GM21717 (cell line): ENCODE results near the gene IL12A.

ENCODE experiments used
- ATAC-seq: cut with Tn5 transposase; IDR thresholded peaks from one replicate; pipeline ENCODE4 v1.9.1; 2021; ENCODE audit warnings: mild to moderate bottlenecking, moderate library complexity; ENCODE audit not compliant: unreplicated experiment

Gene IL12A

DNA sequence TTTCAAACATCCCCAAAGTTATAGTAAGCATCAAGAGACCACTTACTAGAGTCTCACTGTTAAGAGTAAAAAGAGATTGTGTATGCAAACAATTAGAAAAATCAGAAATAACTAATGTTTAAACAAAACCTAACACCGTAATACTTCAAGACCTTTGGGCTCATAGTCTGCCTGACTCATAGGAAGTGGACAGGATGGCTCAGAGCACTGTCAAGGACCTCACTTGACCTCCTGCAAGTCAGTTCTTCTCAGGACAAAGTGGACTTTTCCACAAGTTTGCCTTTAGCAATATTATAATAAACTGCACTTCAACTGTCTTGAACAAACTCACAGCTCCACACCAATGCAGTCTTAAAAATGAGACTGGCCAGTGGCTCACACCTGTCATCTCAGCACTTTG lies 34.8 kb downstream of the IL12A start:
- no peak for ATAC-seq

DNA sequence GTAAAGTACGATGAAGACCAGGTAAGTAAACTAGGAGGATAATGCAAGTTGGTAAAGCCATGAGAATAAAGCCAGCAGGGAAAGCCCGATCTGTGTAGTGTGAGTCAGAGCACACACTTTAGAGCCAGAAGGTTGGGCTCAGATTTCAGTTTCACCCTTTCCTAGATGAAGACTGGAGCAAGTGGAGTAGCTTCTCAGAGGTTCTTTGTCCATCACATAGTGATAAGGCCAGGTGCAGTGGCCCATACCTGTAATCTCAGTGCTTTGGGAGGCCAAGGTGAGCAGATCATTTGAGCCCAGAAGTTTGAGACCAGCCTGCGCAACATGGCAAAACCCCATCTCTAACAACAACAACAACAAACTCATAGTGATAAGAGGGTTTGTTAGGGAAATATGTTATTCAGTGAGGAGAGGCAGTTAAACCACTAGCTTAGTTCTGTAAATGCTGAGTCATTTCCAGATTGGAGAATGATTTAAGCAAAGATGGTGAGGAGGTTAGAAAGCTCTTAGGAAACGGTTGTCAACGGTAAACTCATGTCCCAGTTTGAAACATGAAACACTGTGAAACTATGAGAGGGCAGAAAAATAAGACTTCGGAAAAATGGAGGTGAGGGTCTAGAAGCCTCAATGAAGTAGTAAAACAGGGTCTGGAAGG lies 39.0 kb downstream of the IL12A start:
- peak; percentile 89 for ATAC-seq

DNA sequence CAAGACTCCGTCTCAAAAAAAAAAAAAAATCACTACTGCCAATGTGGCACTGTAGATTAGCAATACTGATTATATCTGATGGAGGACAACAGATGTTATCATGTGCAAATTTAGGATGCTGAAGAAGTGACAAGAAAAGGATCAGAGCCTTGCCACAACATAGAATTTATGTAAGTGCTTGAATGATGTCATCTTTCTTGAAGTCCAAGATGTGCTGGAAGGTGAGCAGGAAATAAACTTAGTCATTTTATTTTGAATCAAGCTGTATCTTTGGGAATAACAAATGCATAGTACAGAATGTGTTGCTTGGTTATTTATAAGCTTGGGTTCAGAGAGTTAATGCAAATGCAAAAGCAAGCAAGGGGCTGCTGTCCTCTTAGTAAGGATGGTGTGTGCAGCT lies 47.1 kb downstream of the IL12A start:
- ATAC-seq, result no peak

DNA sequence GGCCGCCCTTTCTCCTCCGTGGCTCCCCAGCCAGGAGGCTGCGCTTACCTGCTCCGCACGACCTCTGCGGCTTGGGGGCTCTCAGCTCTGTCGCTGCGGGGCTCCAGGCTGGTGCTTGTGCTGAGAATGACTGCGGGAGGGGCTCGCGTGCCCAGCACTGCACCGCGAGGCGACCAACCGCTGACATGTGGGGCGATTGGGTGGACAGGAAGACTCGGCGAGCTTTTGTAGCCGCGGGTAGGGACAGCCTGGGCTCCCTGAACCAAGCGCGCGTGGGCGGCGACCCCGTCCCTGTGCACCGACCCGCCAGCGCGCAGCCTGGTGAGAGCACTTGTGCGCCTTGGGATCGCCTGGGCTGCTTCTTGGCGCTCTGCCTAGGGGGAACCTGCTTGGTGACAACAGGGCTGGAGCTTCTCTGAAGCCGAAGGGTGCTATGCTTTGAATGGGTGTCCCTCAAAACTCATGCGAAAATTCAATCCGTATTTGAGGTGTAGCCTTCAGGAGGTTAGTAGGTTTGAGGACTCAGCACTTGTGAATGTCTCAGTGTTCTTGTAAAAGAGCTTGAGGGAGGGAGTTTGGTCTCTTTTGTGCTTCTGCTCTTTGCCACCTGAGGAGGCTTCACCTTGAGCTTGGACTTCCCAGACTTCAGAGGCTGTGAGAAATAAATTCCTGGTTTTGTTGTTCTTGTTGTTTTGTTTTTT lies 50.4 kb downstream of the IL12A start:
- ATAC-seq, result no peak

DNA sequence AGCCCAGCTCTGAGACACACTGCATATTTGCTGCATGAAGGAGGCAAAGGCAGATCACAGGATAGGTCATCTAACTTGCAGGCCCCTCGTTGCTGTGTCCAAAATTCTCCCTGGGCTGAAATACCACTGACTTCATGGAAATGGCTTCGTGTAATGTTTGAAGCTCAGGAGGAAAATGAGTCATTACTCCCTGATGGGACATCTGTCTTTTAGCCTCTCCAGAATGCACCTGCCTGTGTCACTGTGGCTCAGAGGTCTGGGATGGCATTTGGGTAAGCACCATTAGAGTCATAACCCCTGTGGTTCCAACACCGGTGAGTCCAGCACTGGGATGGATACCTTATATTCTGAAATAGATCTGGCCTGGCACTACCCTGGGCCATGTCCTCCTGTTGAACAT lies 51.5 kb downstream of the IL12A start:
- ATAC-seq, result no peak

DNA sequence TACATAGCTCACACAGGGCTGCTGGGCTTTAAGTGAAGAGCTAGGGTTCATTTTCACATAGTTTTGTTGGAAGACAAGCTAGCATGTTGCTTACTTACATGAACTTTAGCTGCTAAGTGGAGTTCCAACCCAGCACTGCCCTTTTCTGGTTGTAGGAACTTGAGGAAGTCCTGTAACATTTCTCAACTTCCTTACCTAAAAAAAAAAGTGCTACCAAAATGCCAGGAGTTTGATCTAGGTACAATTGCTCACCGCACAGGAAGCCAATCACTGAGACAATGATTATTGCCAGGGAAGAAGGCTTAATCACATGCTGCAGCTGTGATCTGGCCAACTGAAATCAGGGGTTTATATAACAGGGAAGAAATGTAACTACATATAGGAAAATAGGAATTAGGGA lies 52.8 kb downstream of the IL12A start:
- ATAC-seq, result no peak

DNA sequence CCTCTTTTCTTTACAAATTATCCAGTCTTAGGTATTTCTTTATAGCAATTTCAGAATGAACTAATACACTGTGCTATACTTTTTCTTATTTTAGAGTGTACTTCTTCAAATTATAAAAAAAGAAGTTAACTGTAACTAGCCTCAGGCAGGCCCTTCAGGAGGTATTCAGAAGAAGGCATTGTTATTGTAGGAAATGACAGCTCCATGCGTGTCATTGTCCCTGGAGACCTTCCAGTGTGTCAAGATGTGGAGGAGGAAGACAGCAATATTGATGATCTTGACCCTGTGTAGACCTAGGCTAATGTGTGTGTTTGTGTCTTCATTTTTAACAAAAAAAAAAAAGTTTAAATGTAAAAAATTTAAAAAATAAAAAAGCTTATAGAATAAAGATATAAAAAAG lies 55.5 kb downstream of the IL12A start:
- no peak for ATAC-seq
